PC-3 (cell line): ENCODE data around the gene IRF2. TPM values are rescaled to one million over a fixed set of nuclear protein-coding genes. Genes with fewer than 3 reads are reported as not detected.

ENCODE experiments used
- ATAC-seq: fragments of 200-7000 bp; cut with Tn5 transposase; 2 replicates; pipeline ENCODE4 v1.9.1; 2020; ENCODE audit warnings: mild to moderate bottlenecking, moderate library complexity
- BruUV-seq: library from RNA; stranded (reverse); fragments of 400-500 nt; replicated peaks from 2 replicates; lab custom pipeline; 2021; lab: Mats Ljungman, UMichigan
- CTCF ChIA-PET: fragments of 300-600 bp; sonication (Branson Sonifier 250); formaldehyde crosslinking; loops from one replicate; lab custom pipeline; 2022; ENCODE audit warnings: antibody characterized with exemption; lab: Charles Lee
- POLR2A ChIA-PET: fragments of 300-600 bp; sonication (Branson Sonifier 250); formaldehyde crosslinking; loops from one replicate; lab custom pipeline; 2022; ENCODE audit warnings: antibody characterized with exemption; ENCODE audit not compliant: unreplicated experiment; lab: Charles Lee
- DNase-seq: peaks from one replicate; pipeline ENCODE4 v3.0.0-alpha.2; 2015
- H2AFZ ChIP-seq: fragments of 300-600 bp; sonication (generic); 2 replicates; pipeline ENCODE4 v1.6.0; 2016; ENCODE audit warnings: antibody characterized with exemption, low read length
- H3F3A ChIP-seq: fragments of 300-600 bp; sonication (generic); one replicate; pipeline ENCODE4 v1.6.0; 2017; ENCODE audit warnings: antibody characterized with exemption, low read length, control low read depth, mild to moderate bottlenecking; ENCODE audit not compliant: unreplicated experiment
- H3K27ac ChIP-seq: fragments of 300-600 bp; sonication (generic); 2 replicates; pipeline ENCODE4 v1.5.1; 2016; ENCODE audit warnings: mild to moderate bottlenecking, low read length
- H3K27me3 ChIP-seq: fragments of 300-600 bp; sonication (generic); 2 replicates; pipeline ENCODE4 v1.6.1; 2016; ENCODE audit warnings: low read length, mixed read lengths
- H3K36me3 ChIP-seq: fragments of 300-600 bp; sonication (generic); 2 replicates; pipeline ENCODE4 v1.6.1; 2016; ENCODE audit warnings: low read depth, mixed run types, low read length, mixed read lengths
- H3K4me1 ChIP-seq: fragments of 300-600 bp; sonication (generic); 2 replicates; pipeline ENCODE4 v1.5.1; 2016; ENCODE audit warnings: low read length; ENCODE audit not compliant: insufficient read depth
- H3K4me2 ChIP-seq: fragments of 300-600 bp; sonication (generic); 2 replicates; pipeline ENCODE4 v1.6.0; 2016; ENCODE audit warnings: low read length
- H3K4me3 ChIP-seq: fragments of 300-600 bp; sonication (generic); 2 replicates; pipeline ENCODE4 v1.5.1; 2016; ENCODE audit warnings: mild to moderate bottlenecking, low read length, mixed read lengths
- H3K79me2 ChIP-seq: fragments of 300-600 bp; sonication (generic); 2 replicates; pipeline ENCODE4 v1.6.1; 2017; ENCODE audit warnings: low read length, mixed read lengths
- H3K9ac ChIP-seq: fragments of 300-600 bp; sonication (generic); 2 replicates; pipeline ENCODE4 v1.6.0; 2016; ENCODE audit warnings: mild to moderate bottlenecking, low read length
- H3K9me2 ChIP-seq: fragments of 300-600 bp; sonication (generic); replicated peaks from 2 replicates; pipeline ENCODE4 v1.6.1; 2016; ENCODE audit warnings: mixed run types, low read length, mixed read lengths
- H3K9me3 ChIP-seq: fragments of 300-600 bp; sonication (generic); 2 replicates; pipeline ENCODE4 v1.6.1; 2016; ENCODE audit warnings: low read length, mixed read lengths
- H4K20me1 ChIP-seq: fragments of 300-600 bp; sonication (generic); 2 replicates; pipeline ENCODE4 v1.6.1; 2016; ENCODE audit warnings: low read length, mixed read lengths
- EZH2 ChIP-seq: fragments of 300-600 bp; sonication (generic); IDR thresholded peaks from one replicate; pipeline ENCODE4 v1.6.1; 2017; ENCODE audit warnings: antibody characterized with exemption, mild to moderate bottlenecking, low read length; ENCODE audit not compliant: unreplicated experiment
- EZH2phosphoT487 ChIP-seq: fragments of 300-600 bp; sonication (generic); IDR thresholded peaks from 2 replicates; pipeline ENCODE4 v1.6.1; 2018; ENCODE audit warnings: mild to moderate bottlenecking, antibody characterized with exemption, low read length, borderline replicate concordance
- intact Hi-C: fragments of 100-400 bp; cut with micrococcal nuclease; formaldehyde crosslinking; loops from 2 replicates; pipeline ENCODE4 v1.9.0; 2023
- total RNA-seq: library from RNA; depleted of rRNA; stranded (reverse); fragments of >200 nt; gene quantifications from 2 replicates; pipeline ENCODE4 v1.2.3, GENCODE V29; 2014
- TF ChIP-seq, protein P1 (sequence below): fragments of 300-600 bp; sonication (generic); conservative IDR thresholded peaks from 2 replicates; pipeline ENCODE4 v1.5.1; 2017; ENCODE audit warnings: antibody characterized with exemption, low read depth, mild to moderate bottlenecking, low read length

Gene IRF2
- total RNA-seq, 1 experiment from 2014 or later = 7.7 TPM

DNA sequence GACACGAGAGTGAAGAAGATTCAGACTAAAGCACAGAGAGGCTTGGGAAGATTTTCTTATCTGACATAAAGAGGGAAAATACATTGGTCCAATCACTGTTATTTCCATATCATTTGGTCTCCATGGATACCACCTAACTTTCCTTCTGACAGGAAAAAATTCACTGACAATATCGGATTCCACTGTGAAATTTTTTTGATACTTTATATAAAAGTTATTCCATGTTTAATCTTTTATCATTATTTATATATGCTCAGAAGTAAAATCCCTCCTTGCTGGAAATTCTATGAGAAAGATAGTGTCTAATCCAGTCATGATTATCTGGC, 3.6 kb downstream of the IRF2 start:
- ATAC-seq (no peak), DNase-seq (no peak)
- H3K4me3 ChIP-seq = no peak overlapping the region
- H3K9me3 ChIP-seq = no peaks in the 10 kb centered on the region
- TF ChIP-seq EZH2phosphoT487 (no peak), EZH2 (no peak)
- TF ChIP-seq, protein P1, sequence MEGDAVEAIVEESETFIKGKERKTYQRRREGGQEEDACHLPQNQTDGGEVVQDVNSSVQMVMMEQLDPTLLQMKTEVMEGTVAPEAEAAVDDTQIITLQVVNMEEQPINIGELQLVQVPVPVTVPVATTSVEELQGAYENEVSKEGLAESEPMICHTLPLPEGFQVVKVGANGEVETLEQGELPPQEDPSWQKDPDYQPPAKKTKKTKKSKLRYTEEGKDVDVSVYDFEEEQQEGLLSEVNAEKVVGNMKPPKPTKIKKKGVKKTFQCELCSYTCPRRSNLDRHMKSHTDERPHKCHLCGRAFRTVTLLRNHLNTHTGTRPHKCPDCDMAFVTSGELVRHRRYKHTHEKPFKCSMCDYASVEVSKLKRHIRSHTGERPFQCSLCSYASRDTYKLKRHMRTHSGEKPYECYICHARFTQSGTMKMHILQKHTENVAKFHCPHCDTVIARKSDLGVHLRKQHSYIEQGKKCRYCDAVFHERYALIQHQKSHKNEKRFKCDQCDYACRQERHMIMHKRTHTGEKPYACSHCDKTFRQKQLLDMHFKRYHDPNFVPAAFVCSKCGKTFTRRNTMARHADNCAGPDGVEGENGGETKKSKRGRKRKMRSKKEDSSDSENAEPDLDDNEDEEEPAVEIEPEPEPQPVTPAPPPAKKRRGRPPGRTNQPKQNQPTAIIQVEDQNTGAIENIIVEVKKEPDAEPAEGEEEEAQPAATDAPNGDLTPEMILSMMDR = no peak
- no peak overlapping the region for H3K27ac ChIP-seq
- ChIA-PET POLR2A (no interaction called here), CTCF (no interaction called here)
- H3K27me3 ChIP-seq = no peaks in the 10 kb centered on the region
- no TSS peak for BruUV-seq
- intact Hi-C loops = loop anchor here (5.0 kb wide), 3 partner anchors 68 to 357 kb away; partner anchors contain the start of gene ACSL1
- H3K9ac ChIP-seq = no peak overlapping the region
- H3K79me2 ChIP-seq = peaks cover 80% of the 10 kb centered on the region
- H3K4me1 ChIP-seq = peaks cover 16% of the 10 kb centered on the region; the same call in 1 of the 2 replicates
- H3F3A ChIP-seq = no peaks in the 10 kb centered on the region
- H4K20me1 ChIP-seq = no peaks in the 10 kb centered on the region
- no peaks in the 10 kb centered on the region for H3K36me3 ChIP-seq
- no peak overlapping the region for H3K4me2 ChIP-seq
- H3K9me2 ChIP-seq = no peaks in the 10 kb centered on the region
- no peak overlapping the region for H2AFZ ChIP-seq

DNA sequence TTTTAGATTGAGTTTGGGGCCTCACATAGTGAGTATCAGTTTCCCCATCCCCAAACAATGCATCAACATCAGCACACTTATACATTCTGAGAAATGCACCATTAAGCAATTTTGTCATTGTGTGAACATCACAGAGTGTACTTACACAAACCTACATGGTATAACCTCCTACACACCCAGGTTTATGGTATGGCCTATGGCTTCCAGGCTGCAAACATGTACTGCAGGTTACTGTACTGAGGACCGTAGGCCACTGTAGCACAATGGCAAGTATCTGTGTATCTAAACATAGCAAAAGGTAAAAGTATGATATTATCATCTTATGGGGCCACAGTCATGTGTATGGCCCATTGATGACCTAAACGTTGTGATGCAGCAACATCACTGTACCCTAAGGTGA, 7.7 kb downstream of the IRF2 start:
- POLR2A ChIA-PET = no interaction called here
- intact Hi-C loops = no loop called here
- Histone ChIP-seq H3K4me3 (no peak overlapping the region), H2AFZ (no peak overlapping the region), H3K4me1 (peaks cover 7% of the 10 kb centered on the region; the same call in 1 of the 2 replicates), H3K9me2 (no peaks in the 10 kb centered on the region), H3K27me3 (no peaks in the 10 kb centered on the region), H4K20me1 (no peaks in the 10 kb centered on the region), H3K9me3 (no peaks in the 10 kb centered on the region), H3K36me3 (no peaks in the 10 kb centered on the region), H3K9ac (no peak overlapping the region), H3K4me2 (no peak overlapping the region), H3K79me2 (peaks cover 53% of the 10 kb centered on the region), H3K27ac (no peak overlapping the region), H3F3A (no peaks in the 10 kb centered on the region)
- ATAC-seq = no peak
- DNase-seq = no peak
- TF ChIP-seq, protein P1 = no peak
- no peak for TF ChIP-seq EZH2
- no TSS peak for BruUV-seq
- CTCF ChIA-PET = no interaction called here

DNA sequence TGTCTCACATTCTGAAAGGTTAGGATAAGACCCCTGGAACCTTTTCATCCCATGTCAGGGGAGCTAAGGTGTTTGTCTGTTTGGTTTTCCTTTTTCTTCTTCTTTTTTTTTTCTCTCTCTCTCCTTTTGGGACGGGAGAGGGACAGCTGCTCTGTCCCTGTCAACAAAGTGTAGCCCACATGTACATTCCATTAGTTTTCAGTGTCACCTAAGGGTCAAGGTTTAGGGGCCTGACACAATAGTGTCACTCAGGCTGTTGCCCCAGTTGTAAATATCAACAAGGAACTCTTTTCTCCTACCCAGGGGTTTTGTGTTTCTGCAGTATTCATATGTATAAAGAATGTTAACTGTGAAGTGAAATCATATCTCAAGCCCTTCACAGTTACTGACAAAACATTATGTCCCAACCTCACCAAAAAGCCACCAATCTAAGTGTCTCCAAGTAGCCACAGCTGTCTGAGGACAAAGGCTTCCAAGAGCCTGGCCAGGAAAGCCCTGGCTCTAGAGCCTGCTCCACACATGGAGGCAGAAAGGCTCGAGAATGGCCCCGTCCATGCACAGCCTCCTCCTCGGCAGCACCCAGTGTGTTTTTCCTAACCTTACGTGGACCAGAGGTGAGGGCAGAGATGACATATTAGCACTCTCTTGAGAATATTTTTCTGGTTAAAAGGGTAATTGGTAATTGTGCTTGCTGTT, 9.4 kb downstream of the IRF2 start:
- ATAC-seq (no peak), DNase-seq (no peak)
- Histone ChIP-seq H3K9me3 (no peaks in the 10 kb centered on the region), H3K27me3 (no peaks in the 10 kb centered on the region), H3K9ac (no peak overlapping the region), H3K4me1 (no peaks in the 10 kb centered on the region), H2AFZ (no peak overlapping the region), H3K27ac (no peak overlapping the region), H3K4me3 (no peak overlapping the region), H4K20me1 (no peaks in the 10 kb centered on the region), H3K36me3 (no peaks in the 10 kb centered on the region), H3K4me2 (no peak overlapping the region), H3K79me2 (peaks cover 39% of the 10 kb centered on the region), H3K9me2 (no peaks in the 10 kb centered on the region), H3F3A (no peaks in the 10 kb centered on the region)
- BruUV-seq = no TSS peak
- POLR2A ChIA-PET = no interaction called here
- CTCF ChIA-PET = no interaction called here
- TF ChIP-seq EZH2phosphoT487 (no peak), EZH2 (no peak)
- TF ChIP-seq, protein P1 = no peak
- intact Hi-C loops = no loop called here
